ENCODE results near the gene ENTPD1.

DNA sequence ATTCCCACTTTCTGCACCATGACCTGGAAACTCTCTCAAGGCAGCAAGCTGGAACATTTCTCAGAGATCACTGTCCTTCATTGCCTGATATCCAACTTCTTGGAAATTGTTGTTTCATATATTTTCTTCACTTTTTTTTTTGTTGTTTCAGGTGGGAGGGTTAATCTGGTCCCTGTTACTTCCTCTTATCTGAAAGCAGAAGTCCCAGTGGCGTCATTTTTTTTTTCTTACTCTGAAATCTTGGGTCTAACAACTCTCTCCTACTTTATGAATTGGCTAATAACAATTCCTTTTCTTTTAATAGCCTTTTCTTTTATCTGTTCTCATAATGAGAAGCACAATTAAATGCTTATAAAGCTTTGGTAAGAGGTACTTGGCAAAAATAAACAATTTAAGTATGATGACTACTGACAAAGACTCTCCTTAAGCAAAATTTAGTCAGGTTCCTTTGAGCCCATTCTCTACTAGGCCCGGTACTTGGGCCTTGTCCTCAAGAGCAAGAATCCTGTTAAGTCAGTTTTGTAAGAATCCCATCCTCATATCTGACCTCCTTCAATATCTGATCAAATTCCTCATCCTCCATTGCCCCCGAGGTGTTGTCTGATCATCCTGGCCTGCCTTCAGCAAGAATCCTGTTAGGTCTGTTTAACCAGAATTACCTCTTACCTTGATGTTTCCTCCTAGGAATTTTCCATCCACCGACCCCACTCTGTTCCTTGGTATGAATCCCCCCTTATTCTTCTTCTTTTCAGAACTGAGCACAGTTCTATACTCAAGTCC lies 140.3 kb downstream of the ENTPD1 start:
- TF ChIP-seq CTCF (IDR thresholded peaks at IDR 0.05; ENCODE audit: borderline replicate concordance, extremely low read depth, low read length, poor library complexity, severe bottlenecking) (no peak), EZH2 (IDR thresholded peaks at IDR 0.05; ENCODE audit: borderline replicate concordance, low read depth, low read length, severe bottlenecking) (no peak)
